HPDE6-E6E7 (cell line): ENCODE measurements around the gene CYFIP2.

Source experiments
- DNase-seq: peaks from one replicate; pipeline ENCODE4 v3.0.0; 2011; ENCODE audit warnings: missing footprints; ENCODE audit errors: extremely low spot score

CYFIP2 gene

GRCh38 chr5:157358871-157359270 is 92.9 kb downstream of the CYFIP2 start:
- DNase-seq, result no peak

- no peak for DNase-seq
Measured at GRCh38 chr5:157359356-157360055, 93.6 kb downstream of the CYFIP2 start.

GRCh38 chr5:157362012-157362411 is 96.1 kb downstream of the CYFIP2 start:
- no peak for DNase-seq

GRCh38 chr5:157362502-157362901 is 96.6 kb downstream of the CYFIP2 start:
- no peak for DNase-seq

GRCh38 chr5:157362982-157363381 is 97.1 kb downstream of the CYFIP2 start:
- no peak for DNase-seq

- no peak for DNase-seq
Measured at GRCh38 chr5:157365732-157366131, 99.8 kb downstream of the CYFIP2 start.

- no peak for DNase-seq
Measured at GRCh38 chr5:157366741-157367674, 101.1 kb downstream of the CYFIP2 start.

GRCh38 chr5:157369507-157369906 is 103.6 kb downstream of the CYFIP2 start:
- no peak for DNase-seq

- no peak for DNase-seq
Measured at GRCh38 chr5:157370967-157371366, 105.0 kb downstream of the CYFIP2 start.

GRCh38 chr5:157371655-157372471 is 105.9 kb downstream of the CYFIP2 start:
- peak; percentile 38 for DNase-seq

GRCh38 chr5:157372472-157372822 is 106.5 kb downstream of the CYFIP2 start:
- DNase-seq, result no peak

- no peak for DNase-seq
Measured at GRCh38 chr5:157378509-157378908, 112.6 kb downstream of the CYFIP2 start.

- DNase-seq, result no peak
Measured at GRCh38 chr5:157379983-157380382, 114.1 kb downstream of the CYFIP2 start.

GRCh38 chr5:157381746-157382145 is 115.8 kb downstream of the CYFIP2 start:
- no peak for DNase-seq

GRCh38 chr5:157382996-157383800 is 117.3 kb downstream of the CYFIP2 start:
- no peak for DNase-seq

- peak; percentile 29 for DNase-seq
Measured at GRCh38 chr5:157384971-157385709, 119.2 kb downstream of the CYFIP2 start.

GRCh38 chr5:157387041-157387563 is 121.2 kb downstream of the CYFIP2 start:
- no peak for DNase-seq

GRCh38 chr5:157387683-157388093 is 121.8 kb downstream of the CYFIP2 start:
- no peak for DNase-seq

GRCh38 chr5:157388111-157388710 is 122.3 kb downstream of the CYFIP2 start:
- DNase-seq, result no peak

GRCh38 chr5:157389103-157389502 is 123.2 kb downstream of the CYFIP2 start:
- no peak for DNase-seq
